Measurements from ENCODE around the gene EGLN3. TPM values are rescaled to one million over a fixed set of nuclear protein-coding genes. Genes with fewer than 3 reads are reported as not detected.
"Not testable (repeated sequence)": the region's sequence is repeated elsewhere in the genome, so short reads cannot be mapped to it uniquely, and the experiment has no call there.

EGLN3 gene
- total RNA-seq, 1 donor from 2014 or later: 7.0 TPM

- TF ChIP-seq CTCF (conservative IDR thresholded peaks at IDR 0.05; ENCODE audit: low read depth, low read length): no peak
- DNase-seq (ENCODE audit: low read depth): no peak
Observed at GRCh38 chr14:33963892-33964291, 13.0 kb upstream of the EGLN3 start.

GRCh38 chr14:33962466-33962865 lies 11.6 kb upstream of the EGLN3 start:
- H3K4me3 ChIP-seq (ENCODE audit: low read depth, low read length); DNase-seq (ENCODE audit: low read depth): not testable (repeated sequence)

More at GRCh38 chr14:33963892-33964291, 13.0 kb upstream of the EGLN3 start:
- no peak overlapping the region for H3K4me3 ChIP-seq (ENCODE audit: low read depth, low read length)

- no peak for TF ChIP-seq CTCF (conservative IDR thresholded peaks at IDR 0.05; ENCODE audit: low read depth, low read length)
Observed at GRCh38 chr14:33962016-33962415, 11.1 kb upstream of the EGLN3 start.

DNA sequence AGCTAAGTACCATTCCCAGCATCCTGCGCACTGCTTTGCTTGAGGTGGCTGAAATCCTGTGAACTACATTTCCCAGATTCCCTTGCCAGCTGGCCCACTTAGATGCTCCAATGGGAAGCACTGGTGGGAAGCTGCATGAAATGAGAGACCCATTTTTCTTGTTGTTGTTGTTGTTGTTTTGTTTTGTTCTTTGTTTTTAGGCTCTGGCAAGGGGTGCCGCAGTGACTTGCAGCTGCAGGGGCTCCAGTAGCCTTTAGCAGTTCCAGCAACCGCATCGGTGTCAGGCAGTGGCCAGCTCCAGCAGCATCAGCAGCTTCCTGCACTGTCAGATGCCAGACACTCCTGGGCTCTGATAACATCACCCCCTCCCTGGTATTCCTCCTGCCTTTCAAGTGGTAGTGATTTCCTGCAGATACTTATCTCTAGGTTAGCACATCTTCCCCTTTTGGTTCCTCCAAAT lies 8.8 kb upstream of the EGLN3 start:
- no peak for DNase-seq (ENCODE audit: low read depth)
- H3K4me3 ChIP-seq (ENCODE audit: low read depth, low read length): no peak overlapping the region
- no peak for TF ChIP-seq CTCF (conservative IDR thresholded peaks at IDR 0.05; ENCODE audit: low read depth, low read length)

More at GRCh38 chr14:33962016-33962415, 11.1 kb upstream of the EGLN3 start:
- no peak overlapping the region for H3K4me3 ChIP-seq (ENCODE audit: low read depth, low read length)
- no peak for DNase-seq (ENCODE audit: low read depth)

GRCh38 chr14:33958605-33959226 lies 7.8 kb upstream of the EGLN3 start:
- no peak overlapping the region for H3K4me3 ChIP-seq (ENCODE audit: low read depth, low read length)
- no peak for TF ChIP-seq CTCF (conservative IDR thresholded peaks at IDR 0.05; ENCODE audit: low read depth, low read length)
- DNase-seq (ENCODE audit: low read depth): no peak

DNA sequence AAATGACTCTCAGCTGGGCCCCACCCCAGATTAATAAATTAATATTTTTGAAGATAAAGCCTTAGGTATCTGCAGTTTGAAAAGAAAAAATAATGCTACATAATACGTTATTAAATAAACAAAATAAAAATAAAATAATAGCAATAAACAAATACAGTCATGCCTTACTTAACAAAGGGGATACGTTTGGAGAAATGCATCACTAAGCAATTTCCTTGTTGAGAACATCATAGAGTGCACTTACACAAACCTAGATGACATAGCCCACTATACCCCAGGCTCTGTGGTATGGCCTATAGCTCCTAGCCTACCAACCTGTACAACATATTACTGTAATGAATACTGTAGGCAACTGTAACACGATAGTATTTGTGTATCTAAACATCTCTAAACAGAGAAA lies 7.1 kb upstream of the EGLN3 start:
- no peak for TF ChIP-seq CTCF (conservative IDR thresholded peaks at IDR 0.05; ENCODE audit: low read depth, low read length)
- H3K4me3 ChIP-seq (ENCODE audit: low read depth, low read length): no peak overlapping the region
- no peak for DNase-seq (ENCODE audit: low read depth)

DNA sequence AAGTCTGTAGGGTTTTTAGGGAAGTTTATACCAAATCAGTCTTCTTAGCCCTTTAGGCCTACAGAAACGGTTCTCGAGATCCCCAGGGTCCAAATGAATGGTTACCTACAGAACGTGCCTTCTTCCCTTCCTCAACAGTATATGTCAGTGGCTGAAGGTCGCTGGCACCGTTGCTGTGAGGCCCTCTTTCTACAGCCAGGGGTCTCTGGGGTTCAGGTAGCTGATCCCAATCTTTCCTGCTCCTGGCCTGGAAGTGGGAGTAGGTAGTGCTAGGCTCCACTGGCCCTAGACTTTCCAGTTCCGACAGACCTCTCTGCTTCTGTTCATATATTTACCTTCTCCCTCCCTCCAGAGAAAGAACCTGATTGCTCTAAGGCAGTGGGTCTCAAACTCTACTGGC lies 6.4 kb upstream of the EGLN3 start:
- no peak overlapping the region for H3K4me3 ChIP-seq (ENCODE audit: low read depth, low read length)
- no peak for TF ChIP-seq CTCF (conservative IDR thresholded peaks at IDR 0.05; ENCODE audit: low read depth, low read length)
- no peak for DNase-seq (ENCODE audit: low read depth)
